Measurements from ENCODE around the gene SRBD1. TPM values are rescaled to one million over a fixed set of nuclear protein-coding genes. Genes with fewer than 3 reads are reported as not detected.

SRBD1 gene
- total RNA-seq, 4 donors from 2014 or later, result 9.0 to 22.0 (median 13.0) TPM

GRCh38 chr2:45339253-45339652 is 271.8 kb downstream of the SRBD1 start:
- 80% methylated on average over 5 of the region's 5 CpGs for WGBS
- H3K4me1 ChIP-seq, result no peaks in the 10 kb centered on the region
- intact Hi-C loops (cut with DNase I), result no loop called here

More at GRCh38 chr2:45339253-45339652, 271.8 kb downstream of the SRBD1 start:
- peaks cover 0 to 8% (median 0%) of the 10 kb centered on the region in 4 donors for H3K27me3 ChIP-seq
- no peak overlapping the region for H3K27ac ChIP-seq (replicated peaks in 1 of 4)
- DNase-seq (ENCODE audit: extremely low spot score), result no peak
- no peaks in the 10 kb centered on the region for H3K36me3 ChIP-seq
- TF ChIP-seq POLR2AphosphoS5 (IDR thresholded peaks at IDR 0.05) (no peak), CTCF (IDR thresholded peaks at IDR 0.05) (no peak), POLR2A (IDR thresholded peaks at IDR 0.05; ENCODE audit: low read depth) (no peak), EP300 (IDR thresholded peaks at IDR 0.05) (no peak)
- no peak overlapping the region for H3K4me3 ChIP-seq
- no peaks in the 10 kb centered on the region for H3K9me3 ChIP-seq

Small RNAs within 50 kb of the gene (small RNA-seq; reads per million reads assigned to genes)
- gene RN7SL414P, result 0 to 0.19 (median 0) reads per million in 3 donors

Other genes with a start within 250 kb of the SRBD1 start
- 10 to 100 TPM; 11.6 to 21.1 (median 13.0) TPM for gene PRKCE, start 40.4 kb upstream of the SRBD1 start, total RNA-seq

All from esophagus muscularis mucosa (tissue), 4 donors.